GM19324 (cell line): ENCODE measurements around the gene AKT1S1.

ENCODE experiments used
- ATAC-seq: cut with Tn5 transposase; IDR thresholded peaks from one replicate; pipeline ENCODE4 v1.9.1; 2021; ENCODE audit warnings: mild to moderate bottlenecking, moderate library complexity; ENCODE audit not compliant: unreplicated experiment, low FRiP score

The AKT1S1 gene

DNA sequence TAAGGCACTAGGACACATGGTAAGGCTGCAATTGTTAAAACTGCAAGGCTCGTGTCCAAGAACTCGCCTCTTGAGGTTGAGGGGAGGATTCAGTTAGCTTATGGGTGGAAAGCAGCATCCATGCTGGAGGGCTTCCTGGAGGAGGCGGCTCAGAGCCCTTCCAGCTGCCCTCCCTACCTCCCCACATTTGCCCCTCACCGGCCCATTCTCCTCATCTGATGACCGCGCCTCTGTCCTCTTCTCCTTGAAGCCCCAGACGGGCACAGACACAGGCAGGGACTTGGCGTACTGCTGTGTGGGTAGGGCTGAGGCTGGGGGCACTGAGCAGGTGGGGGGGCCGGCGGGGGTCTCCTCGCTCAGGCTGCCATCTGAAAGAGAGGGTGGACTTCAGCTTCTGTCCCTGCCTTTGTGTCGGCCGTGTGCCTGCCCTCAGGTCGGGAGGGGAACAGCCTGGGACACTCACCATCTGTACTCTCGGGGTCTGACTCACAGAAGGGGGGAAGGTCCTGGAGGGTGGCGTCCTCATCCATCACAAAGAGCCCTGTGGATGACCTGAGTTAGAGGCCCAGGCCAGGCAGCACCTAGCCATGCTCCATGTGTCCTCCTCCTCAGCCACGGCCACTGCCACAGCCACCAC is 5.7 kb downstream of the AKT1S1 start:
- no peak for ATAC-seq

DNA sequence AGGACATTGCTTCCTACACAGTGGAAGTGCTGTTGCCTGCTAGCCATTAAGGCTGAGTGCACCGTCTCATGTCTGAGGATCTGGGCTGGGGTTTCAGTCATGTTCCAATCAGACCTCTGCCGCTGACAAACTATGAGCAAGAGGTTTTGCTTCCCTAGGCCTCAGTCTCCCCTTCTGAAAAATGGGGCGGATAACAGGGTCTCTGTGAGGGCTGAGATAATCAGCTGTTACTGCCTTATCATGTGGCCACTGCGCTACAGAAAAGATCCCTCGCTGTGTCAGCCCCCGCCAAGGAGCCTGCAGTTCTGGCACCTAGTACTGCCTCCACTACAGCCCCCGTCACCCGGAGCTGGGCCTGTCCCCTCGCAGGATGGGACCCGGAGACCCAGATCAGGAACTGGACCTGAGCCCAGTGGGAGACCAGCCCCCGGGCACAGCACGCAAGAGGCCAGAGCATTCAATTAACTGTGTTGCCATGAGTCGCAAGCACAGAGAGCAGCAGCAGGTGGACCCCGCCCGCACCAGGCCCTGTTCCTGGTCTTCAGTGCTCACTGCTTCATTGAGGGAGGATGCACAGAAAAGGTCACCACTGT is 6.8 kb downstream of the AKT1S1 start:
- no peak for ATAC-seq

DNA sequence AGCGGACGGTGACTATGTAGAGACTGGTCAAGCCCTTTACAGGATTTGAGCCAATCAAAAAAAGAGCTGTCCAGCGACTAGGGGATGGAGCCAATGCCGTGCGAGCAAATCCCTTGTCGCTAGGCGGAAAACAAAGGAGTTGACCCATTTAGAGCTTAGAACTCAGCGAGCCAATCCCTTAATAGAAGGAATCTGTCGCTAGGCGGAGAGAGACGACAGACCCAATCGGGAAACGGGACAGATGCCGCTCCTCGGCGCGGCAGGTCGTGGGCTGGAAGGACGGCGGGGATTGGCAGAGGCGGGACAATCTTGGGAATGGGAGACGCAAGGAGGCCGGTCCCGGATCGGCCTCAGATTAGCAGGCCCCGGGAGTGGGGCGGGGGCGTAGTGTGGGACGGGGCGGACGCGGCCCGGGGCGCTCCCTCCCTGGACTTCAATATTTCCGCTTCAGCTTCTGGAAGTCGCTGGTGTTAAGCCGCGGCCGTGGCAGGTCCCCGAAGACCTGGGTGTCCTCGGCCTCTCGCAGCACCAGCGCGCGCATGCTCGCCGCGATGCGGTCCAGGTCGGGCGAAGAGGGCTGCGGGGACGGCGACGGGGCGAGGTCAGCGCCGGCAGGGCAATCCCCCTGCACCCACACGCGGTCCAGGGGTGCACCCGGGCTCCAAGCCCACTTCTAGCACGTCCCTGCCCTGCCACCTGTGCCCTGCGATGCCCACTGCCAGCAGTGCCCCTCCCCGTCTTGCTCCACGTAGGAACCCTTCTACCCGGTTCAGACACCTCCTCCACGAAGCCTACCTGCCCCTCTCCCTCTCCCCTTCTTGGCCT is 7.5 kb downstream of the AKT1S1 start:
- ATAC-seq = peak; percentile 75

DNA sequence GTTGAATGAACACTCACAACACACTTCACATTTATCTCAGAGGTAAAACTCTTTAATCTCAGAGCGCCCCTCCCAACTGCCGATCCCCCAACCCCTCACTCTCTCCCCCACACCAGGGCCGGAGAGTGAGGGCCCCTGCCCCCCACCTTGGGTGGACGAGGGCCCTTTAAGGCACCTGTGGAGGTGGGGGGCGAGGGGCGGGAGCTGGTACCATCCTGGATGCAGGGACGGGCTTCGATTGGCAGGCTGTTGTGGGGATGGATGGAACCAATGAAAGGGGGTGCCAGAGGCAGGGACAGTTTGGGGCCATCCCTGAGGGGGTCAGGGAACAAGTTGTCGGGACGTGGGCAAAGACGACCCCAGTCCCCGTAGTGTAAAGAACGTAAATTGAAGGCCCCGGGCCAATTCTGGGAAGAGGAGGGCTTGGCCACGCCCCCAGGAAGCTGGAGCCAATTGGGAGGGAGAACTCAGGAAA is 8.1 kb downstream of the AKT1S1 start:
- ATAC-seq = peak; percentile 6

DNA sequence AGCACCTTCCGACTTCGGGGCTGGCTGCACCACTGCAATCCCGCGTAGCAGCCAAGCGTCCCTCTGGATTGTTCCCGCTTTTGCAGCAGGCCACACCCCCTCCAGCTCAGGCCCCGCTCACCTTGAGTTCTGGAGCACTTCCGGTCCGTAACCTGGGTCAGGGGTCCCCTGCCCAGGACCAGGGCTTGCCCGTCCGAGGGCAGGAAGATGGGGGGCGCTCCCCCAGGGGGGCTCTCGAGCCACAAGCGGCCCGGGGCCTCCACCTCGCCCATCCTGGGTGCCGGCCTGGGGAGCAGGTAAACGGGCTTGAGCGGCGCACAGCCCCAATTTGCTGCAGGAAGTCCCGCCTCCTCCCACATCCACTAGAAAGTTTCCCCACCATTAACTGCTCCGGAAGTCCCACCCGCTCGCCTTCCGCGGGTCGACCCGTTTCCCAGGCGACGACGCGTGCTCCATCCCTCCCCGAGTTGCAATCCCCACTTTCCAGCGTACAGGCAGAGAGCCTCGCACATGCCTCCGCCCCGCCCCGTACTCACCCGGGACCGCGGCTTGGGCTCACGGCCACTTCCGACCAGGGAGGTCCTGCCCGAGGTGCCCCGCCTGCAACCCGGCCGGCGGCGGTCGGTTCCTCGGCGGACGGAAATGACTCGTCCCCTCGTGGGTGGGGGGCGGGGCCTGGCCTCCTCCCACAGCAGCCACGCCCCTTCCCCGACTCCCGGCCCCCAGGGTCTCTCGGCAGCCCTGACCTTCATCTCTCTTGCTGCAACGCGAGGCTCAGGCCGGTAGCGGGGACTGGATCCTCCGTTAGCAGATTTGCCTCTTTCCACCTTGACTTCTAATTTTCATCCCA is 10.0 kb downstream of the AKT1S1 start, which contains the start of gene PNKP:
Gene PNKP (minus strand): TSS at position 644 of the 850 bp plus-strand sequence. CDS start 372 bp downstream, at position 272.
- peak; percentile 43 for ATAC-seq

GRCh38 chr19:49864890-49865289 is 12.3 kb downstream of the AKT1S1 start:
- no peak for ATAC-seq

GRCh38 chr19:49863935-49864320 is 13.2 kb downstream of the AKT1S1 start:
- no peak for ATAC-seq

- ATAC-seq = no peak
Measured at GRCh38 chr19:49863254-49863934, 13.8 kb downstream of the AKT1S1 start.

- no peak for ATAC-seq
Measured at GRCh38 chr19:49862391-49863253, 14.5 kb downstream of the AKT1S1 start.

GRCh38 chr19:49861541-49862378 is 15.4 kb downstream of the AKT1S1 start:
- ATAC-seq = no peak

DNA sequence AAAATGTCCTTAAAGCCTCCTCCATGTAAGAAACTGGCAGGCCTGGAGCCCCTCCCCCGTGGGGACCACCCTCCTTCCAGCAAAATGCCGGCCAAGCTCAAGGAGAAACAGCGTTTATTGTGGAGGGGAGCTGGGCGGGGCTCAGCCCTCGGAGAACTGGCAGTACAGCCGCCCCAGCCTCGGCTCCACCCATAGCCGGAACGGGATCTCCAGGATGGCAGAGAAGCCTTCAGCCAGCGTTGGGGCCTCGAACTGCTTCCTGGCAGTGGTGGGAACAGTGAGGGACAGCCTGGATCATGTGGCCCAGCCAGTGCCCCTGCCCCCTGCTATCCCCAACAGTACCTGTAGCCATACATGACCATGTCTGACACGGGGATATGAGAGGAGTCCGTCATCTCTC is 16.0 kb downstream of the AKT1S1 start:
- no peak for ATAC-seq

DNA sequence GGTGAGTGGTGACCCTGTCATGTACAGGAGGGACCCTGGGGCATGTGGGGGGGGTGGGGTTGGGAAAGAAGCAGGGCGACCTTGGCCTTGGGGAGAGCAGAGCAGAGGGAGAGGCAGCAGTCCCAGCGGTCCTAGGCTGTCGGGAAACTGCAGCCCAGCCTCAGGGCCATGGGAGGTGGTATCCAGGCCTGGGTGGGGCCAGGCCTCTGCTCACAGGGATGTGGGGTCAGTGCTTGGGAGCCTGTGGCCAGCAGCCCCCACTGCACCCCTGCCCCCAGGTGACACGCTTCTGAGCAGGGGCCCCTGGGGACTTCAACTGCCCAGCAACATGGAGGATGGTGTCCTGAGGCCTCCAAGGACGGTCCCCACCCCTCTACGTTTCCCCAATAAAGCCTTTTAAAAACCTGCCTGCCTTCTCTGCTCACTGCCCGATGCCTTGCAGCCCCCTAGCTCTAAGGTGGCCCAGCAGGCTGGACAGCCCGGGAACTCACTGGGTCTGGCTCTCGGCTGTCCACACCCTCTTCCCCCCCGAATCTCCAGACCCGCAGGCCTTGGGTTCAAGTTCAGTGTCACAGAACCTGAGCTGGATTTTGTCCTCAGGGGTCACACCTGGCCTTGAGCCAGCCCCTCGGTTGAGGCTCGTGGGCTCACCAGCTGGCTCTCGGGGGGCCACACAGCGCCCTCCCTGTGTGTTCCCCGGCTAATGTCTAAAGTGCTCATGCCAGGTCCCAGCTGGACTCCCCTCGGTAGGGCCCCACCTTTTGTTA is 16.6 kb downstream of the AKT1S1 start:
- no peak for ATAC-seq

GRCh38 chr19:49859682-49860335 is 17.3 kb downstream of the AKT1S1 start:
- ATAC-seq = no peak

DNA sequence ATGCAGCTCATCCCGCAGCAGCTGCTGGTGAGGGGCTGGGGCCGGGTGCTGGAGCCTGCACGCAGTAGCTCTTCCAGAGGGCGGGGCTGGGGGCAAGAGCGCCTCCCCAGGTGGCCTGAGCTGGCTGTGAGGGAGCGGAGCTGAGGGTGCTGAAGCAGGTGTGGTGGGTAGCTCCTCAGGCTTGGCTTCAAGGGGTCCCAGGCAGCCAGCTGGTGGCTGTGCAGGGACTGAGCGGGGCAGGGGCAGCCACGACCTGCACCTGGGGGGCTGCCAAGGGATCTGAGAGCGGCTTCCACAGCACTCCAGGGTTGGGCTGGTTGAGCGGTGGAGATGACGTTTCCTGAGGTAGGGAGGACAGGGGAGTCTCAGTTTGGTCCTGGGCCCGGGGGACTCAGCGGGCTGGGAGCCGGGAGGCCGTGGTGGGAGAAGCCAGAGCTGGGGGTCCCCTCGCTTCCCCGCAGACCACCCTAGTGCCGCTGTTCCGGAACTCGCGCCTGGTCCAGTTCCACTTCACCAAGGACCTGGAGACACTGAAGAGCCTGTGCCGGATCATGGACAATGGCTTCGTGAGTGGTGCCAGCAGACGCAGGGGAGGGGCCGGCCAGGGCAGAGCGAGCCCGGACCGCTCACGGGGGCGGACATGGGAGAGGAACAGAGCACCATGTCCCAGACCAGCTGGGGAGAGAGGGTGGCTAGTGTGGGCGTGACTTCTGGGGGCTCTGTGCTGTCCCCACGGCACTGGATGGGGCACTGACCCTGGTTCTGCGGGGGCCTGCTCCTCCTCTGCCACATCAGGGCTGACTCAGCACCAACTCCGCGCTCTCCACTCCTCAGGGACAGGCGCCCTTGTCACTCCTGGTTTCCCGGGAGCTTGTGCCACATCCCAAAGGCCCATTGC is 18.8 kb downstream of the AKT1S1 start:
- no peak for ATAC-seq

GRCh38 chr19:49857838-49858087 is 19.4 kb downstream of the AKT1S1 start:
- ATAC-seq = no peak
